ENCODE measurements around the gene COG7.
"Not testable (repeated sequence)": the region's sequence is repeated elsewhere in the genome, so short reads cannot be mapped to it uniquely, and the experiment has no call there.

COG7 gene

DNA sequence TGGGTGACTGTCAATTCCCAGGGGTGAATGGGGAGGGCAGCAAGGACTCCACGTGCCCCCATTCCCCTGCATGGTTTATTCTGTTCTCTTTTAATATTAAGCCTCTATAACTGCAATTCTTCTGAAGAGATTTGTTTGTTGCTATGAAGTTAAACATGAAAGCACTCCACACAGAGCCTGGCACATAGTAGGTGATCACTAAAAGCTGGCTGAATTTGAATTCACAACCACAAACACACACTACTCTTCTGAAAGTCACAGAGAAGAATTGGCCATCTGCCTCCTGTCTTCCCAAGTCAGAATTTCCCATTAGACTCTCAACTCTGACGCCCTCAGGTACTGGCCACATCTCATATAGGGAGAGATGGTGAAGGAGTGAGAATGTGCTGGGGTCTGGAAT, 55.5 kb downstream of the COG7 start:
- H3K4me3 ChIP-seq (ENCODE audit: low read depth, low read length), result no peak overlapping the region
- TF ChIP-seq, protein P1, sequence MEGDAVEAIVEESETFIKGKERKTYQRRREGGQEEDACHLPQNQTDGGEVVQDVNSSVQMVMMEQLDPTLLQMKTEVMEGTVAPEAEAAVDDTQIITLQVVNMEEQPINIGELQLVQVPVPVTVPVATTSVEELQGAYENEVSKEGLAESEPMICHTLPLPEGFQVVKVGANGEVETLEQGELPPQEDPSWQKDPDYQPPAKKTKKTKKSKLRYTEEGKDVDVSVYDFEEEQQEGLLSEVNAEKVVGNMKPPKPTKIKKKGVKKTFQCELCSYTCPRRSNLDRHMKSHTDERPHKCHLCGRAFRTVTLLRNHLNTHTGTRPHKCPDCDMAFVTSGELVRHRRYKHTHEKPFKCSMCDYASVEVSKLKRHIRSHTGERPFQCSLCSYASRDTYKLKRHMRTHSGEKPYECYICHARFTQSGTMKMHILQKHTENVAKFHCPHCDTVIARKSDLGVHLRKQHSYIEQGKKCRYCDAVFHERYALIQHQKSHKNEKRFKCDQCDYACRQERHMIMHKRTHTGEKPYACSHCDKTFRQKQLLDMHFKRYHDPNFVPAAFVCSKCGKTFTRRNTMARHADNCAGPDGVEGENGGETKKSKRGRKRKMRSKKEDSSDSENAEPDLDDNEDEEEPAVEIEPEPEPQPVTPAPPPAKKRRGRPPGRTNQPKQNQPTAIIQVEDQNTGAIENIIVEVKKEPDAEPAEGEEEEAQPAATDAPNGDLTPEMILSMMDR (IDR thresholded peaks at IDR 0.05; ENCODE audit: borderline replicate concordance, insufficient read depth, low read depth, low read length), result no peak

DNA sequence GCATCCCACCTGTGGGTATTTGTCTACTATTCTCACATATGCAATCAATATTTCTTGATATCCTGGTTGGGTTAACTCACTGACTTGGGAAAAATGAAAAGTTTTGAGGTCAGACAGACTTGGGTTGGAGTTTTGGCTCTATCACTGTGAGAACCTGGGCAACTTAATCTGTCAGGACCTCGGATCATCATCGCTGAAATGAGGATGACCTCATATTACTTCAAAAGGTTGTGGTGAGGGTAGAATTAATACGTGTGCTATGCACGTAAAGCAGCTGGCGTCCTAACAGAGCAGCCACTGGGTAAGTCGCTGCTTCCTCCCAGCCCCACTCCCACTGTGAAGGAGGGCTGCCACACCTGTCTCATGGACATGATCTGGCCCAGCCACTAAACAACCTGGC, 57.3 kb downstream of the COG7 start:
- no peak overlapping the region for H3K4me3 ChIP-seq (ENCODE audit: low read depth, low read length)
- TF ChIP-seq, protein P1 (IDR thresholded peaks at IDR 0.05; ENCODE audit: borderline replicate concordance, insufficient read depth, low read depth, low read length), result no peak

DNA sequence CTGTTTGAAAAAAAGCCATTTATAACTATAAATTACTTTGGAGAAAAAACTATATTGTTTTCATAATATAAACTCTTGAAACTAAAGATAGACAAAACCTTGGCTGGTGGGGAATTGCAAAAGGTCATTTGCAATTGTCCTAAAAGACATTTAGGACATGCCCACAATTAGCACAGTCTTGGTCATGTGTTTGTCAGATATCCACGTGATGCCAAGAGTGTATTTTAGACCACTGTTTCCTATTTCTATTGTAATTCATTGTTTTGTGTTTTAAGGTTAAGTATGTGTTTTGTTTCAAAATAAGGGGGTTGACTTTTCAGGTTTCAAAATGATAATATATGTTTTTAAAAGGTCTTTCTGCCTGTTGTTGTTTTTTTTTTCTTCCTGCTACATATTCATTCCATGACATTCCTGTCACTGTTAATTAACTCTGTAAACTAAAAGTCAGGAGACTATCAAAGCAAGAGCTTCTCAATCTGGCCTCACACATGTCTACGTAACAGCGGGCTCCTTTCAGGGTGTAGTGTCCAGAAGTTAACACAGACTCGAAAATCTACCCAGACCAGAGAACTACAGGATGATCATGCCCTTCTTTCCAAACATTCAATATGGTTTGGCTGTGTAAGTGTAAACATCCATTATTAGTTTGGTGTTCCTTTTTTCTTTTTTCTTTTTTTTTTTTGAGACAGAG, 58.7 kb downstream of the COG7 start:
- TF ChIP-seq, protein P1 (IDR thresholded peaks at IDR 0.05; ENCODE audit: borderline replicate concordance, insufficient read depth, low read depth, low read length), result no peak
- H3K4me3 ChIP-seq (ENCODE audit: low read depth, low read length), result no peak overlapping the region

DNA sequence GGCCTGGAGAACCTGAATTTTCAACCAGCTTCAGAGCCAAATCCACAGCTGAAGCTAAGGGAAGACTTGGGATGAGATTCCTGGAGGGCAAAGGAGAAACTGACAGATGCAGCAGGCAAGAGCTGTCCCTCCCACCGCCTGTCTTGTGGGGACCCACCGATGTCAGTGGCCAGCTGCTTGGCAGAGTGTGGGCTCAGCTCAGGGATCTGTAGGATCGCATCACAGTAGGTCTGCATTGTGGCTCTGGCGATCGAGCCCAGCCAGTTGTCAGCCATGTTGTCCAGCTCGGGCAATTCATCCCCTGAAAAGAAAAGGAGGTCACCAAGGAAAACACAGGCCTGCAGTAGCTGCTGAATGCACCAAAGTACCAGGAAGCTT, 60.8 kb downstream of the COG7 start:
- no peak overlapping the region for H3K4me3 ChIP-seq (ENCODE audit: low read depth, low read length)
- TF ChIP-seq, protein P1 (IDR thresholded peaks at IDR 0.05; ENCODE audit: borderline replicate concordance, insufficient read depth, low read depth, low read length), result no peak

DNA sequence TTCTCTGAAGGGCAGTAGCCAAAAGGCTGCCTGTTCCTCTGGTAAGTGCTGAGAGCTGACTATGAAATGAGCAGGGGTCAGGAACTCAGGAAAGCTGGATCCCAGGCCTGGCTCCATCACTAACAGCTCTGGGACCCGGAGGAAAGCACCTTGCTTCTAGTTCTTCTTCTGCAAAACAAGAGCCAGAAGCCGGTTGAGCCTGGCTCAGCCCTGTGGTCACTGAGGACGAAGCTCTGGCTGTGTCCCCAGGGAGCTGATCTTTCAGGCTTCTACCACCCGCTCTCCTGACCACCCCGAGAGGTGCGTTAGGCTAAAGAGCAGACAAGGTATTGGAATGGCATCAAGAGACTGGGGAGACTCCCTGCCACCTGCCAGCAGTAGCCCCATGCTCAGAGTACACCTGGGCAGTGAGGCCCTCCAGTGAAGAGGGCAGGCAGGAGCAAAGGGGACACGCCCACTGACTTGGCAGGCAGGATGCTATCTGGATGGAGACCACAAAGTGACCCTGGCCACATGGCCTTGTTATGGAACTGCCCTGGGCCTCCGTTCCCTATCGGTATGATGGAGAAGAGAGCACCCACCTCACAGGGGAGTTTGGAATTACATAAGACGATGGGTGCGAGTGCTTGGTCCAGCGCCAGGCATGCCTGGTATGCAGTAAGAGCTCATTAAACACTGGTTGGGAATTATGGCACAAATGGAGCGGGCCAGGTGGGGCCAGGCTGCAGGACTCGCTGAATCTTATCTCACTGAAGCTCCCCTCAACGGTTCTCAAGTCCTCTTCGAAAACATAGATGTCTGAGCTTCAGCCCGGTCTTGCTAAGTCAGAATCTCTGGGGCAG, 61.4 kb downstream of the COG7 start:
- TF ChIP-seq, protein P1 (IDR thresholded peaks at IDR 0.05; ENCODE audit: borderline replicate concordance, insufficient read depth, low read depth, low read length), result no peak
- no peak overlapping the region for H3K4me3 ChIP-seq (ENCODE audit: low read depth, low read length)

DNA sequence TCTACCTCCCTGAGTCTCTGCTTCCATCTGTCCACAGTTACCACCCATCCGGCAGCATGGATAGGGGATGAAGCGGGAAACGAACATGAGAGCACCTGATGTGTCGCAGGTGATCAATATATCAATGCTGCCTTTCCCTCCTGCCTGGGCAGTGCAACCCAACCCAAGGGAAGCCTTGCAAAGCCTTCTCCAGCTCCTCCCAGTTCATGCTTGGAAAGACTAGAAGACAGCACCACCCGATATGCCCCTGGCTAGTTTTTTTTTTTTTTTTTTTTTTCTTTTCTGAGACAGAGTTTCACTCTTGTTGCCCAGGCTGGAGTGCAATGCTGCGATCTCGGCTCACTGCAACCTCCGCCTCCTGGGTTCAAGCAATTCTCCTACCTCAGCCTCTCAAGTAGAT, 63.1 kb downstream of the COG7 start:
- H3K4me3 ChIP-seq (ENCODE audit: low read depth, low read length), result not testable (repeated sequence)

DNA sequence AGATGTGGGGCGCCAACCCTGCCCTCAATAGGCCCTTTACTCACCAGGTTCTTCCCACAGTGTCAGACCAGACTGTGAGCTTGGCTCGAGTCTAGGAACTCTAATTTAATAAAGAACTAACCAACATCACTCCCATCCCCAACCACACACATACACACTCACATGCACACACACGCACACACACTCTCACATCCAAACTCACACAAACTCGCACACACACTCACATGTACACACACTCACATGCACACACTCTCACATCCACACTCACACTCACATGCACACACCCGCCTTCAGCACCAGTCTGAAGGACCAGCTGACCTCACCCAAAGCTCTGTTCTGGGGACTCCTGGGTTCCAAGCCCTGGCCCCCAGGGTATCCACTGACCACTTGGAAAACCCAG, 63.8 kb downstream of the COG7 start:
- TF ChIP-seq, protein P1 (IDR thresholded peaks at IDR 0.05; ENCODE audit: borderline replicate concordance, insufficient read depth, low read depth, low read length), result no peak
- H3K4me3 ChIP-seq (ENCODE audit: low read depth, low read length), result no peak overlapping the region

Data from GM12875 (cell line).